ENCODE results near the gene CCT8.

Gene CCT8

DNA sequence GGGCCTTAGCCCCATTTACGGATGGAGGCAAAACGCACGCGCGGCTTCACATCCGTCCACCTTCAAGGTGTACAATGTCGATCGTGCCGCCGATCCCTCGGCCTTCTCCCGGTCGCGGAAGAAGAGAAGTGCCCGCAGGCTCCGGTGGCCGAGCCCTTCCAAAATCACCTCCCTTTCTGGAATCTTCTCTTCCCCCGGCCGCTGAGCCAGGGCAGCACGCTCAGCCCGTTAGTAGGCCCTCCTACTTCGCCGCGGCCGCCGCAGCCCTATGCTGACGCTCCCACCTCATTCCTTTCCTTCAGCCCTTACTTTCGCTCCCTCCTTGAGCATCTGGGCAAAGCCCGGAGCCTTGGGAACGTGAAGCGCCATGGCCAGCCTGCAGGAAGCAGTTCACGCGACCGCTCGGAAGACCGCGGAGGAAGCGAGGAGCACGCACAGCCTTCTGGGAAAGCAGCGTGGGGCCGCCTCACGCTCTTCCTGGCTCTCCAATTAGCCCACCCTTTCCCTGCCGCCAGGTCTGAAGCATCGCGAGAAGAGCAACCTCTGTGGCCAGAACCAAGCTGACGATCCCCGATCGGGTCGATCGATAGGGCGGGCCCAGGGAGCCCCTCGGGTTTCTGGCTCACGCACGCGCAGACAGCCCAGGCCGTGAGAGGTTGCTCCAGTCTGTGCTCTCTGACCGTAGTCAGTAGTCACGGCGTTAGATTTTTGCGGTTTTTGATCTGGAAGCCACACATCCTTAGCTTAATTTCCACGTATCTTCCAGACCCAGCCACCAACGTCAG lies at the start of gene CCT8:
Gene CCT8, minus strand, starts transcription at position 427 of the 785 bp plus-strand sequence. Its CDS starts 58 bp downstream, at position 369.
- peak; percentile 97 for DNase-seq (ENCODE audit: low read depth)

GRCh38 chr21:29121759-29122158 lies 48.3 kb upstream of the CCT8 start:
- no peak for DNase-seq (ENCODE audit: low read depth)

DNA sequence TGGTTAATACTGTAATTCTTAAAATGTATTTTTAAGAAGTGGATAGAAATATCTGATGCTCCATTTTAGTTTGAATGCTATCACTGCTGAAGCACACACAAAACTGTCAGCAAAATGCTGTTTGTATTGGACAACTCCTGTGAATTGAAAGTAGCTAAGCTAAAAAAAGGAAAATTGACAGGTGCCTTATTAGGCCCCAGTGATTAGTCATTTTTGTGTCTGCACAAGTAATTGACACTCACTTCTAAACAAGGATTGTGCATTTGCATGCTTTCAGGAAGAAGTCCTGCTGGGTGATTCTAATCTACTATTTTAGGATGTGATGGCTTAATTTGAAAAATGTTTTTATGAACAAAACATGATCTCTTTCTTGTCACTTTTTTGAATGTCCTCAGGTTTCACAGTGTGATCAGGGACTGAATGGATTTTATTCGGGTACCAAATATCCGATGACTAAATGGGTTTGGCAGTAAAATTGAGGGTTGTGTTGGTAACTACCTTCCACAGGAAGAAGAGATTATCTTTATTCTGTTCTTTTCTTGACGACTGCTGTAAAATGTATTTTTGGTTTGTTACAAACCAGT lies 44.0 kb upstream of the CCT8 start:
- DNase-seq (ENCODE audit: low read depth), result no peak

- DNase-seq (ENCODE audit: low read depth), result no peak
Observed at GRCh38 chr21:29115899-29116298, 42.5 kb upstream of the CCT8 start.

- no peak for DNase-seq (ENCODE audit: low read depth)
Observed at GRCh38 chr21:29114765-29115500, 41.5 kb upstream of the CCT8 start.

DNA sequence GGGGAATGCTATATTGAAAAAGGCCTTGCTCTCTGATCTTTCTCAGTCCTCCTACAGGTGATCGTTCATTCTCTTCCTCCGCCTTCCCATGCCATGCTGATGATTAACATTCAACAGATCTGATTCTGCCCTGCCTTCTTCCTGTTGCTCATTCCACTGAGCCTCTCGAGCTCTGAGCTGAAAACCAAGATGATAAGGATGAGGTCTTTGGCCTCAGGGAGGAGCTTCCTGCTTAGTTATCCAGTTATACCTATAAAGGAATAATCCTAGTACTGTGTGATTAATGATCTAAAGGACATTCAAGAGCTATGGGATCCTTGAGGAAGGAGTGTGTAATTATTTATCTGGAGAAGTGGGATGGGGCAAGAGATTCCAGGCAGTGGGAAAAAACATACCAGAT lies 31.8 kb upstream of the CCT8 start:
- no peak for DNase-seq (ENCODE audit: low read depth)

GRCh38 chr21:29104239-29104708 lies 30.8 kb upstream of the CCT8 start:
- no peak for DNase-seq (ENCODE audit: low read depth)

GRCh38 chr21:29102791-29103257 lies 29.4 kb upstream of the CCT8 start:
- no peak for DNase-seq (ENCODE audit: low read depth)

DNA sequence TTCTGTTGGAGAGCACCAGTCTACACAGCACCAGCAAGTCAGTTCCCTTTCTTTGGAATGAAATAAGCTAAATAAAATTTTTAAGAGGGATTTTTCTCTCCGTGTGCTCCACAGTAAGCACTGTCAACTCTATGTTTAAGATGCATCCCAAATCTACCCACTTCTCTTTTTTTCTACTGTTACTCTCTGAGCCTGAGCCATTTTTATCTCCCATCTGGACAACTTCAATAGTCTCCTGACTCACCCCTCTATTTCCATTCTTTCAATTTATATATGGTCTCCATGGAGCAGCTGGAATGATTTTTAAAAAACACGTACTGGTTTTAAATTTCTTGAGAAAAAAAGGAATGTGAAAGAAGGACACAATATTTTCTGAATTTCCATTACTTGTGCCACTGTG lies 24.7 kb upstream of the CCT8 start:
- DNase-seq (ENCODE audit: low read depth), result no peak

DNA sequence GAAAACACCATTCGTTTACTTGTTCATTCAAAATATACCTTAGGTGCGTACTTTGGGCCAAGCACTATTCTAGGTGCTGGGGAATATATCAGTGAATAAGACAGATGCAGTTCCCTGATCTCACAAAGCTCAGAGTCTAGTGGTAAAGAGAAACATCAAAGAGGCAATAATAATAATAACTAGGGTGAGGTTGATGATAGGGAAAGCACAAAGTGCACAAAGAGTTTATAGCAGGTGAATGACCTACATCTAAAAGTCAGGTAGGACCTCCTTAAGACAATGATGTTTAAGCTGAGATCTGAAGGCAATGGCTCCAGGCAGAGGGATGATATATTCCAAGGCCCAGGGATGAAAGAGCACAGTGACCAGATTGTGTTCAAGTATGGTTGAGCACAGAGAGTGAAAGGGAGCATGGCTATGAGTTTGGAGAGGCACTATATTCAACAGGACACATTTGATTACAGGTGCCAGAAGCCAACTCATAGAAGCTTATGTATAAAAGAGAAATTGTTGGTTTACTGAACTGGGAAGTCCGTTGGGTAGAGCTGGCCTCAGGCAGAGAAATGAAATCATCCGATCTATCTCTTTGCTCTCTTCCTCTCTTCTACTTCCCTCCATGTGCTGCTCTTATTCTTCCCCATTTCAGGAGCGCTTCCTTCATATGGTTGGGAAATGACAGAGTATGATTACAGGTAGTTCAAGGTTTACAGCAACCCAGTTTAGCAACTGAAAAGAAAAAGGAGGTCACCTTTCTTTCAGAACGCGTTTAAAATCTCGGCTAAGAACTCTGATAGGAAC lies 23.0 kb upstream of the CCT8 start:
- DNase-seq (ENCODE audit: low read depth), result no peak

DNA sequence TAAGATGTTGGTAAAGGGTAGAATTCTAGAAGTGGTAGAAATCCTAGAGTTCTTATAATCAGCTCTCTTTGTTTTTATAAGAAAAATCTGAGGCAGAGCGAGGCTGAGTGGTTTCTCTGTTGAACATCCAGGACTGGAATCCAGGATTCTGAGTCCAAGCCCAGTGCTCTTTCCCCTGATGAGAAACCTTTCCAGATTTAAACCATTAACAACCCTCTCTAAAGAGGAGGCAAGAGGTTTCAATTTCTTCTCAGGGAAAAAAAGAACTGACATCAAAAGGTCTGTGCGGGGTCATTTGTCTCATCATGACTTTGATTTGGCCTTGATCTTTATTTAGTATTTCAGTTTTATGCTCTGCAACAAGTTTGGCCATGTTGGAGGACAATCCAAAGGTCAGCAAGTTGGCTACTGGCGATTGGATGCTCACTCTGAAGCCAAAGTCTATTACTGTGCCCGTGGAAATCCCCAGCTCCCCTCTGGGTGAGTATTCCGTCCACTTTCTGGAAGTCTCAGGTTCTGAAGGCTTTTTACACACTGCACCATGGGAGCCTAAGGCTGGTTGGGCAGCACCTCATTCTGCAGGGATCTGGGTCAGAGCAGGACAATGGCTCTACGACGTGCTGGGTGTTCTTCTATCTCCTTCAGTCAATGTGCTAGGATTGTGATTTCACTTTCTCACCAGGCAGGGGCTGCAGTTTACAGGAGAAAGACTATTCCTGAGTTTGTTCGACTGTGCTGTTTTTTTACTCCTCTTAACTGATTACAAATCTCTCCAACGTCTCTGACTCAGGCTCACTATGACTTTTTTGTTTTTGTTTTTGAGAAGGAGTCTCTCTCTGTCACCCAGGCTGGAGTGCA lies 18.9 kb upstream of the CCT8 start:
- no peak for DNase-seq (ENCODE audit: low read depth)

- DNase-seq (ENCODE audit: low read depth), result no peak
Observed at GRCh38 chr21:29091033-29091432, 17.6 kb upstream of the CCT8 start.

DNA sequence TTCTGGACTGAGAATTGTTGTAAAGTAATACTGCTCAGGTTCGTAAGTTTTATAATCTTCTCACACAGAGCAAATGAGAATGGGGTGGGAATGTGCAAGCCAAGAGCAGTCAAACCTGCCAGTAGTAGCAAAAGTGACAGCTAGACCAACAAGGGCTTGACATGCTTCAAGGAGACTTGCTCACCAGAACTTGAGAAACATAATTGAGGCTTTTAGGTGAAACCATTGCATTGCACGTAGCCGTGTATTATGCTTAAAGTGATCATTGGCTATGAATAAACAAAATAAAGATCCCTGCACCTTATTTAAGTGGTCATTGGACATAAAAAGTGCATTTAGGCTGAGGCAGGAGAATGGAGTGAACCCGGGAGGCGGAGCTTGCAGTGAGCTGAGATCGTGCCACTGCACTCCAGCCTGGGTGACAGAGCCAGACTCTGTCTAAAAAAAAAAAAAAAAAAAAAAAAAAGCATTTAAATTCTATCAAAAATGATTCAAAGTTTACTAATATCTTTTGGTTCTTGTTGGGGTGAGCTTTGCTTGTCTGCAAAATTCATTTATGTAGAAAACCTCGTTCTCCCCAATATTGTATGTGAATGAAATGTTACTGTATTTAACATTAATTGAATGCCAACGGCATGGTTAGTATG lies 11.8 kb upstream of the CCT8 start:
- DNase-seq (ENCODE audit: low read depth), result no peak

DNA sequence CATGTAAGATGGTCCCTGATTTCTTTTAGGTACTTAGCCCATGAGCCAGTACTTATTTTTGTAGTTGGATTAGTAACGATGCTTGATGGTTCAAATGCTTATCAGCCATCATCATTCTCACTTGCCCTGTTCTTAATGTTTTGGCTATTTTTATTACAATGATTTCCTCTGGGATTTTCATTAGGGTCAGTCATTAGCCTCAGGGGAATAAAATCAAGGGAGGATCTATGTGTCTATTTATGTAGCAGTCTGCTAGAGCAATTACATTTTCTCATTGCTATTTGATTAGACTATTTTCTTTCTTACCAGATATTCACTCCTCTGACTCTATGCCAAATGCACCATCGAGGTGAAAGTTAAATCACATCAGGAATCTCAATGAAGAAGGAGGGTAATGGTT lies 10.9 kb upstream of the CCT8 start:
- no peak for DNase-seq (ENCODE audit: low read depth)

DNA sequence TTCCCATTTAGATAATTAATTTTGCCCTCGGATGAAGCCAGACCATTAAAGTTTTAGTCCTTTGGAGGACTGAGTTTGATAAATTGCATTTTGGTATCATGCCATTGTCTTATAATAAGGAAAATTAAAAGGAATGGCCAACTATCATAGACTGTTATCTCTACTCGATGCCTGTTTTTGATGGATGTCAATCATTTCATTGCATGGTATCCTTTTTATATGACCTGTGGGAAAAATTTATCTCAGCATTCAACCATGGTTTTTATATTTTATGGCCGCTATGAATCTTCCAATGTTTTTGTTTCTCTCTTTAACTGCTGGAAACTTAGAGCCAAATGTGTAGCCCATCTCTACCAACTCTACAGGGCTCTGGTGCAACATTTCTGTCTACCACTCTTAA lies 9.9 kb upstream of the CCT8 start:
- no peak for DNase-seq (ENCODE audit: low read depth)

DNA sequence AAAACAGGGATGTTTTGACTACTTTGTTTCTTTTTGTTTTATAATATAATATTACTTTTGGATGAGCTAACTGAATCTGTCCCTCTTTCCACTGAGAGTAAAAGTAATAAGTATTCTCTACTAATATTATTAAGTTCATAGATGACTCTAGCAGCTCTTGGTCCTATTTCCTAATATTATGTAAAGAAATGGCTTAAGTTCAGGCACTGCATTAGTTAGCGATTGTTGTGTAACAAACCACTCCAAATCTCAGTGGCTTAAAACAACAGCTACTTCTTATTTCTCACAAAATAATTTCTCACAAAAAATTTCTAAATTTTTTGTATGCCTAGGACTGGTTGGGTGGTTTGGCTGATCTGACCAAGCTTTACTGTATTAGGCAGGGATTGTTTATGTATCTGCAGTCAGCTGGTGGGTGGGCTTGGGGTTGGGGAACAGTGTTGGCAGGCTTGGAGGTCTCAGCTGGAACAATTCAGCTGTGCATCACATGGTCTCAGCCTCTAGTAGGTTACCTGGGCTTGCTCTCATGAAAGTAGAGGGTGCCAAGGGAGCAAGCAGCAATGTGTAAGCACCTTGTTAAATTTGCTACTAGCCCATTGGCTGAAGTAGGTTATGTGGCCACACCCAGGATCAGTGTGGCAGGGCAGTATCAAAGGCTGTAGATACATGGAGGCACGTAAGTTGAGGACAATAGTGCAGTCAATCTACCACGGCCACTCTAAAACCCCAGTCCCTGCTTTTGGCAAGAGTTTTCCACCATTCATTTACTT lies 8.8 kb upstream of the CCT8 start:
- no peak for DNase-seq (ENCODE audit: low read depth)

GRCh38 chr21:29080454-29080941 lies 7.0 kb upstream of the CCT8 start:
- no peak for DNase-seq (ENCODE audit: low read depth)

DNA sequence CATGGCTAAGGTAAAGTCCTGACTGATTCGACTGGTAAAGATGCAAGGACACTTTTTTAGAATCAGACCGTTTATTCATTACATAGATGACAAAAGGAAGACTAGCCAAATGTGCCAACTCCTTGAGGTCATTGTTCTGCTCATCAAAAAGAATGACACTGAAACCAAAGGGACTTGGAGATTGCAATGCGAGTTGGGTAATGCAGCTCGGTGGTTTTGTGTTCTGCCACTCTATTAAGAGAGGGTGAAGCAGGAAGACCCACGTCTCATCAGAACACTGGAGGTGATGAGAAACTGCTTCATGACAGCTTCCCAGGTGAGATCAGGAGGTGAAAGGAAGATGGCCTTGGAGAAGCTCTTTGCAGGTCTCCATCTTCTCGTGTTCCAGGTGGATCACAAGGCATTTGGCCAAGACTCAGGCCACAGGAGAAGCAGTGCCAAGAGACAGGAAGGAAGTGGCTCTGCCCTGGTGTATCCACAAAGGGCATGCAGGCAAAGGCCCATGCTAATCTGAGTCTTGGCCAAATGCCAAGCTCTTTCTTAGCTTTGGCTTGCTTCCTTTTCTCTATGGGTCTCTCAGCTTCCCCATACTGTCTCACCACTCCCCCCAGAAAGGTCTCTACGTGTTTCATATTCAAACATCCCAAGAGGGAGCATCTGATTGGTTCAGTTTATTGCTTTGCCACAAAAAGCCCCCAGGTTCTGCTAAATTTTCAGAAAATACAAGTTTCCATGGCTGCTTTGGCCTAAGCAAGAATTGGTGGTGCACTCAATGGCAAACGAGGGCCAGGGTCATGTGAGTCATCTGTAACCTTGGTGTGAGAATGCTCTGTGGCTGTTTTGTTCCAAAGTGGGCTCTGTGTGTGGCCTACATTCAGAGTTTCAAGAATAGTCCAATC lies 5.7 kb upstream of the CCT8 start:
- no peak for DNase-seq (ENCODE audit: low read depth)

DNA sequence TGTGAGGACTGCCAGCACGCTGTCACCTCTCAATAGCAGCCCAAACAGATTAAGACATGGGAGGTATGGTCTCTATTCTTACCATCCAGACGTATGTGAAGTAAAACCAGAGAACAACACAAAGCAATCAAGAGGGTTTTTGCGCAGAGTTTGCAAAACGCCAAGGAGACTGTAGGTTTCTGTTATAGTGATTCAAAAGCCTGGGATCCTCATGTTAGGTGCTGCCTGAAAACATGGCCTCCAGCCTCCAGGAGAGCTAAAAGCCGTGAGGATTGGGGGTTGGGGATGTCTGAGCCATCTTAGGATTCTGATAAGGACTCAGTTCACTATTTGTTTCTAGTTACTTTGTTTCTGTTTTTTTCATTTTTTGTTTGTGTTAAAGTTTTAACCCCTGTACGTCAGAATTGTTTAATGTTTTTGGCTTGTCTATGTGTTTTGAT lies 4.2 kb upstream of the CCT8 start:
- DNase-seq (ENCODE audit: low read depth), result no peak
